Panc1 (cell line): Measurements from ENCODE around the gene ANAPC5. TPM values are rescaled to one million over a fixed set of nuclear protein-coding genes. Genes with fewer than 3 reads are reported as not detected.
"Not testable (repeated sequence)": the region's sequence is repeated elsewhere in the genome, so short reads cannot be mapped to it uniquely, and the experiment has no call there.

Experiments
- ATAC-seq: fragments of 200-7000 bp; cut with Tn5 transposase; 2 replicates; pipeline ENCODE4 v1.9.1; 2020; ENCODE audit warnings: mild to moderate bottlenecking, moderate library complexity
- BruUV-seq: library from RNA; stranded (reverse); fragments of 400-500 nt; replicated peaks from 2 replicates; lab custom pipeline; 2021; lab: Mats Ljungman, UMichigan
- CTCF ChIA-PET: fragments of 300-600 bp; sonication (Branson Sonifier 250); formaldehyde crosslinking; loops from one replicate; lab custom pipeline; 2022; ENCODE audit warnings: antibody characterized with exemption; lab: Charles Lee
- POLR2A ChIA-PET: fragments of 300-600 bp; sonication (Branson Sonifier 250); formaldehyde crosslinking; loops from one replicate; lab custom pipeline; 2022; ENCODE audit warnings: antibody characterized with exemption; lab: Charles Lee
- DNase-seq: peaks from one replicate; pipeline ENCODE4 v3.0.0-alpha.2; 2010; ENCODE audit warnings: low read depth, low spot score
- H3K27ac ChIP-seq: 2 replicates; pipeline ENCODE4 v1.5.1; 2011; ENCODE audit warnings: mild to moderate bottlenecking, low read length, inconsistent platforms
- H3K27me3 ChIP-seq: fragments of 200-500 bp; sonication (Bioruptor generic); 2 replicates; pipeline ENCODE4 v1.6.0; 2014; ENCODE audit warnings: low read length, inconsistent platforms; ENCODE audit not compliant: control insufficient read depth, insufficient read depth
- H3K36me3 ChIP-seq: fragments of 200-500 bp; sonication (Bioruptor generic); 2 replicates; pipeline ENCODE4 v1.5.1; 2014; ENCODE audit warnings: inconsistent platforms, mild to moderate bottlenecking, low read length, moderate library complexity; ENCODE audit not compliant: control insufficient read depth, insufficient read depth
- H3K4me1 ChIP-seq: 2 replicates; pipeline ENCODE4 v1.5.1; 2011; ENCODE audit warnings: inconsistent platforms, mild to moderate bottlenecking, low read length, moderate library complexity; ENCODE audit not compliant: control insufficient read depth, insufficient read depth
- H3K4me3 ChIP-seq, 2 experiments: 2 replicates each; pipeline ENCODE4 v1.5.1; 2011 to 2012; ENCODE audit warnings: low read depth in 2 of 2, low read length in 2 of 2, mild to moderate bottlenecking in 2 of 2, inconsistent platforms in 1 of 2, moderate library complexity in 1 of 2
- H3K9me3 ChIP-seq: fragments of 200-500 bp; sonication (Bioruptor generic); 2 replicates; pipeline ENCODE4 v1.5.1; 2014; ENCODE audit warnings: low read depth, mild to moderate bottlenecking, inconsistent platforms, low read length, moderate library complexity; ENCODE audit not compliant: control insufficient read depth, insufficient read depth
- CTCF ChIP-seq: fragments of 450-650 bp; IDR thresholded peaks from 2 replicates; pipeline ENCODE4 v1.5.1; 2017; ENCODE audit warnings: mild to moderate bottlenecking
- POLR2AphosphoS5 ChIP-seq: IDR thresholded peaks from 2 replicates; pipeline ENCODE4 v1.6.1; 2012; ENCODE audit warnings: mild to moderate bottlenecking, low read depth, low read length, moderate library complexity
- SIN3A ChIP-seq: IDR thresholded peaks from 2 replicates; pipeline ENCODE4 v1.6.1; 2012; ENCODE audit warnings: low read depth, mild to moderate bottlenecking, low read length, moderate library complexity, borderline replicate concordance; ENCODE audit not compliant: insufficient read depth
- TCF7L2 ChIP-seq: IDR thresholded peaks from 2 replicates; pipeline ENCODE4 v1.6.1; 2011; ENCODE audit warnings: mild to moderate bottlenecking, low read depth, low read length, inconsistent platforms
- in situ Hi-C: cut with HindIII; loops from 2 replicates; pipeline ENCODE4 v1.10.0; 2016; ENCODE audit warnings: low sequenced_read_pairs, low pct_unique_long_range_greater_than_20kb
- intact Hi-C: fragments of 100-400 bp; cut with micrococcal nuclease; formaldehyde crosslinking; loops from one replicate; pipeline ENCODE4 v1.10.0; 2022; ENCODE audit not compliant: unreplicated experiment
- total RNA-seq: library from RNA; stranded (reverse); gene quantifications from one replicate; pipeline ENCODE4 v1.2.1, GENCODE V29; 2021; ENCODE audit not compliant: unreplicated experiment
- TF ChIP-seq, protein P1 (sequence below), 2 experiments: IDR thresholded peaks; 2 replicates each; pipeline ENCODE4 v1.6.1; 2011 to 2012; ENCODE audit warnings: low read depth in 2 of 2, control low read depth in 1 of 2, low read length in 1 of 2, mild to moderate bottlenecking in 1 of 2, moderate library complexity in 1 of 2; ENCODE audit not compliant: insufficient read depth in 1 of 2

Gene ANAPC5
- total RNA-seq, 1 experiment from 2014 or later = 101 TPM

DNA sequence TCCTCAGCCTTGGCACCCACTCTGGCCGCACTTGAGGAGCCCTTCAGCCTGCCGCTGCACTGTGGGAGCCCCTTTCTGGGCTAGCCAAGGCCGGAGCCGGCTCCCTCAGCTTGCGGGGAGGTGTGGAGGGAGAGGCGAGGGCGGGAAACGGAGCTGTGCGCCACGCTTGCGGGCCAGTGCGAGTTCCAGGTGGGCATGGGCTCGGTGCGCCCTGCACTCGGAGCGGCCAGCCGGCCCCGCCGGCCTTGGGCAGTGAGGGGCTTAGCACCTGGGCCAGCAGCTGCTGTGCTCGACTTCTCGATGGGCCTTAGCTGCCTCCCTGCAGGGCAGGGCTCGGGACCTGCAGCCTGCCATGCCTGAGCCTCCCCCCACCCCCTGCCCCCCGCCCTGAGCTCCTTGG, 22.1 kb upstream of the ANAPC5 start:
- H3K4me3 ChIP-seq, intact Hi-C loops, BruUV-seq, DNase-seq, in situ Hi-C loops, ATAC-seq, H3K27me3 ChIP-seq, H3K9me3 ChIP-seq, H3K36me3 ChIP-seq, H3K27ac ChIP-seq, H3K4me1 ChIP-seq, POLR2A ChIA-PET: not testable (repeated sequence)
- CTCF ChIA-PET = interaction anchor here (0.7 kb wide), 1 partner anchor 597 kb away, joined by 6 read pairs; no protein-coding TSS in a partner anchor

- Histone ChIP-seq H3K27me3 (no peaks in the 10 kb centered on the region), H3K27ac (no peak overlapping the region), H3K9me3 (no peaks in the 10 kb centered on the region), H3K4me1 (no peaks in the 10 kb centered on the region), H3K4me3 (no peak overlapping the region), H3K36me3 (no peaks in the 10 kb centered on the region)
- intact Hi-C loops = no loop called here
- in situ Hi-C loops = no loop called here
- no TSS peak for BruUV-seq
- ATAC-seq (no peak), DNase-seq (no peak)
- ChIA-PET POLR2A (no interaction called here), CTCF (interaction anchor here (0.7 kb wide), 1 partner anchor 598 kb away, joined by 6 read pairs; no protein-coding TSS in a partner anchor)
- no peak for TF ChIP-seq SIN3A
- no peak for TF ChIP-seq POLR2AphosphoS5
- TF ChIP-seq CTCF = no peak
- no peak for TF ChIP-seq TCF7L2
- TF ChIP-seq, protein P1, sequence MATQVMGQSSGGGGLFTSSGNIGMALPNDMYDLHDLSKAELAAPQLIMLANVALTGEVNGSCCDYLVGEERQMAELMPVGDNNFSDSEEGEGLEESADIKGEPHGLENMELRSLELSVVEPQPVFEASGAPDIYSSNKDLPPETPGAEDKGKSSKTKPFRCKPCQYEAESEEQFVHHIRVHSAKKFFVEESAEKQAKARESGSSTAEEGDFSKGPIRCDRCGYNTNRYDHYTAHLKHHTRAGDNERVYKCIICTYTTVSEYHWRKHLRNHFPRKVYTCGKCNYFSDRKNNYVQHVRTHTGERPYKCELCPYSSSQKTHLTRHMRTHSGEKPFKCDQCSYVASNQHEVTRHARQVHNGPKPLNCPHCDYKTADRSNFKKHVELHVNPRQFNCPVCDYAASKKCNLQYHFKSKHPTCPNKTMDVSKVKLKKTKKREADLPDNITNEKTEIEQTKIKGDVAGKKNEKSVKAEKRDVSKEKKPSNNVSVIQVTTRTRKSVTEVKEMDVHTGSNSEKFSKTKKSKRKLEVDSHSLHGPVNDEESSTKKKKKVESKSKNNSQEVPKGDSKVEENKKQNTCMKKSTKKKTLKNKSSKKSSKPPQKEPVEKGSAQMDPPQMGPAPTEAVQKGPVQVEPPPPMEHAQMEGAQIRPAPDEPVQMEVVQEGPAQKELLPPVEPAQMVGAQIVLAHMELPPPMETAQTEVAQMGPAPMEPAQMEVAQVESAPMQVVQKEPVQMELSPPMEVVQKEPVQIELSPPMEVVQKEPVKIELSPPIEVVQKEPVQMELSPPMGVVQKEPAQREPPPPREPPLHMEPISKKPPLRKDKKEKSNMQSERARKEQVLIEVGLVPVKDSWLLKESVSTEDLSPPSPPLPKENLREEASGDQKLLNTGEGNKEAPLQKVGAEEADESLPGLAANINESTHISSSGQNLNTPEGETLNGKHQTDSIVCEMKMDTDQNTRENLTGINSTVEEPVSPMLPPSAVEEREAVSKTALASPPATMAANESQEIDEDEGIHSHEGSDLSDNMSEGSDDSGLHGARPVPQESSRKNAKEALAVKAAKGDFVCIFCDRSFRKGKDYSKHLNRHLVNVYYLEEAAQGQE (IDR thresholded peaks at IDR 0.05; ENCODE audit: insufficient read depth in 1 of 2, low read depth in 2 of 2, low read length in 1 of 2) = no peak
Measured at GRCh38 chr12:121373755-121374154, 21.5 kb upstream of the ANAPC5 start.

DNA sequence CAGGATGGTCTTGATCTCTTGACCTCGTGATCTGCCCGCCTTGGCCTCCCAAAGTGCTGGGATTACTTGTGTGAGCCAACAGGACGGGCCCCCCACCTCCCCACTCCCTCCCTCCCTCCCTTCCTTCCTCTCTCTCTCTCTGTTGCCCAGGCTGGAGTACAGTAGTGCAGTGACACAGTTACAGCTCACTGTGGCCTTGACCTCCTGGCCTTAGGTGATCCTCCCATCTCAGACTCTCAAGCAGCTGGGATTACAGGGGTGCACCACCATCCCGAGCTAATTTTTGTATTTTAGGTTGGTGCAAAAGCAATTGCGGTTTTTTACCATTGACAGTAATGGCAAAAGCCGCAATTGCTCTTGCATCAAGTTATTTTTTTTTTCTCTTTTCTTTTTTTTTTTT, 19.2 kb upstream of the ANAPC5 start:
- ChIA-PET POLR2A (no interaction called here), CTCF (interaction anchor here (0.7 kb wide), 1 partner anchor 697 kb away, joined by 5 read pairs; no protein-coding TSS in a partner anchor)
- DNase-seq = no peak
- H3K27ac ChIP-seq = no peak overlapping the region
- H3K4me1 ChIP-seq = no peaks in the 10 kb centered on the region
- H3K27me3 ChIP-seq = no peaks in the 10 kb centered on the region
- H3K9me3 ChIP-seq = no peaks in the 10 kb centered on the region
- in situ Hi-C loops (no loop called here), intact Hi-C loops (no loop called here)
- TF ChIP-seq SIN3A (no peak), CTCF (no peak), TCF7L2 (no peak), POLR2AphosphoS5 (no peak)
- TF ChIP-seq, protein P1 (IDR thresholded peaks at IDR 0.05; ENCODE audit: insufficient read depth in 1 of 2, low read depth in 2 of 2, low read length in 1 of 2) = no peak
- no peak for ATAC-seq
- no TSS peak for BruUV-seq
- no peaks in the 10 kb centered on the region for H3K36me3 ChIP-seq
- no peak overlapping the region for H3K4me3 ChIP-seq
